HG03521 (cell line): ENCODE data around the gene HYLS1.
A peak's percentile ranks its signal among the peaks of the same experiment; 100 is the strongest.
"Not testable (repeated sequence)": the region's sequence is repeated elsewhere in the genome, so short reads cannot be mapped to it uniquely, and the experiment has no call there.

Source experiments
- ATAC-seq: cut with Tn5 transposase; IDR thresholded peaks from one replicate; pipeline ENCODE4 v1.9.1; 2021; ENCODE audit warnings: mild to moderate bottlenecking, moderate library complexity; ENCODE audit not compliant: unreplicated experiment

Gene HYLS1

DNA sequence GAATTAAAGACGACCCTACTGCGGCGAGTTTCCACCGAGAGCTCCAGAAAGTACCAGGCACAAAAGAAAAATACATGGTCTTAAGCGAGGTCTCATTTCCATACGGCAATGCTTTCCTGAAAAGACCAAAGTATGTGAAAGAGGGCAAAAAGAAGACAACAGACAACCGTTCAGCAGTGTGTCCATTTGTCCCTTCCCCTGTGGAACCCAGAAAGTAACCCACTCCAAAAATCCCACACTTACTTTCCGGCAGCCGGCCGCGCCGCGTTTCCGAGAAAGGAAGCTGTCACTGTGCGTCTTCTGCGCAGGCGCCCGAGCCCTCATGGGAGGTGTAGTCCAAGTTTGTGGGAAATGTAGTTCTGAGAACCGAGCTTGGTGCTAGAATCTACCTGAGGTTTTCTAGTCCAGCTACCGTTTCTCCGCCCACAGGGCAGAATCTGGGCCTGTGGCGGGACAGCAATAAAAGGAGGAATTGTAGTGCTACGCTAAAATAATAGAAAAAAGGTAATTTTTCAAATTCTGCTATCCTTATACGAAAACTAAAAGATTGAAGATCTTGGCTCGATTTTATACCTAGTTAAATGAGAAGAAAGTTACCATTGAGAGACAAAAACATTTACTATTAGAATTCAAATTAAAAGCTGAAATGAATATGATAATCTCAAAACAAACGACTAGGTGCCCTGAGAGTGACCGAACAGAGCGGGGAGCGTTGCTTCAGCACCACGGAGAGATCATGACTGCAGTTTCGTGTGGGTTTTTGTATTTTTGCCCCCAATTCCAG lies 15.7 kb downstream of the HYLS1 start, which contains the start of gene PUS3:
TSS of gene PUS3 (minus strand) at position 280 of the 784 bp plus-strand sequence. CDS start 6,922 bp downstream, outside the sequence.
- peak; percentile 88 for ATAC-seq

DNA sequence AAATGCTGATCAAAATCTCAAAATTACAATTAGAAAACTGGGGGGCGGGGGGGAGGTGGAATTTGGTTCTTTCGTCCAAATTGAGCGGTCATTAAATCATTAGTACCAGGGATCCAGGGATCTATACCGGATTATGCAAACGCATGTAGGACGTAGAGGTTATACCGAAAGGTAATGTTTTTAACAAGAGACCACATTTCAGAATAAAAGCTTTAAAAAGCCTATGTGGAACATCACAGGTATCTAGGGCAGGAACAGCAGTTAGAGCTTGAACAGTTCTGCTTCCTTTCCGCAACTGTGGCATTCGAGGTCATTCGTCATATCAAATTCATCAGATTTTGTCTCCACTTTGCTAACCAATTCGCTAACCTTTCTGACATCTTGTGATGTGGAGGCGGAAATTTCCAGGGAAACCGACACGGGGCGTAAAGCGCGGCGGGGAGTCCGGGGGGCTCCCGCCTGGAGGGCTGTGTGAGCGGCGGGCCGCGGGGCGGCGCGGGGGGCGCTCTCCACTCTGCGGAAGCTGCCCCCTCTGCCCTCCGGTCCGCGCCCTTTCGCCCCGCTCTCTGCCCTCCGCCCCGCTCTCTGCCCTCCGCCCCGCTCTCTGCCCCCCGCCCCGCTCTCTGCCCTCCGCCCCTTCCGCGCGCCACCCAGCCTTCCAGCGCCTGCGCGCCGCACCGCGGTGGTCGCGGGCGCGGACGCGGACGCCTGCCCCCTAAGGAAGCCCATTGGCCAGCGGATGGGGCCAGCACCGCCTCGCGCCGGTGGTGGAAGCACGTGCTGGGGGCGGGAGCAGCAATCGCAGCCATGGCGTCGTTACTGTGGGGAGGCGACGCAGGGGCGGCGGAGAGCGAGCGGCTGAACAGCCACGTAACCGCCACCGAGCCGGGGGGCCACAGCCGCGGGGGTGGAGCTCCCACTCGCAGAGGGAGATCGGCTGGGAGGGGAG lies 16.5 kb downstream of the HYLS1 start, which contains the start of gene DDX25:
TSS of gene DDX25 (plus strand) at position 798 of the 949 bp plus-strand sequence. CDS start at position 808, 10 bp downstream.
- ATAC-seq = no peak

DNA sequence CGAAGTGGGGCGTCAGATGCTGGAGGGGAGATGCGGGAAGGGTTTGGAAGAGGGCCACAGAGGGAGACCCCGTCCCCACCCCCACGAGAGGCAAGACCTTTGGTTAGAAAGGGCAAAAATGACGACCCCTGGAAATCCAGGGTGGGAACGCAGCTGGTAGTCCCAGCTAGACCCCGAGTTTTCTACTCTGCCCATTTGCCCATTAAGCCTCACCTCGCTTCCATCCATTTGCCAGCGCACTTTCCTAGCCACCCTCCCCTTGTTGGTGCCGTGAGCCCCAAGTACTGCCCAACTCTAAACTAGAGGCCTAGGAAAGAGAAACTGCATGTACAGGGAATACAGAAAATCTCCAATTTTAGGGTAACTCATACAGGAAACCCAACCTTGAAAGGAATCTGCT lies 17.2 kb downstream of the HYLS1 start:
- ATAC-seq = no peak

DNA sequence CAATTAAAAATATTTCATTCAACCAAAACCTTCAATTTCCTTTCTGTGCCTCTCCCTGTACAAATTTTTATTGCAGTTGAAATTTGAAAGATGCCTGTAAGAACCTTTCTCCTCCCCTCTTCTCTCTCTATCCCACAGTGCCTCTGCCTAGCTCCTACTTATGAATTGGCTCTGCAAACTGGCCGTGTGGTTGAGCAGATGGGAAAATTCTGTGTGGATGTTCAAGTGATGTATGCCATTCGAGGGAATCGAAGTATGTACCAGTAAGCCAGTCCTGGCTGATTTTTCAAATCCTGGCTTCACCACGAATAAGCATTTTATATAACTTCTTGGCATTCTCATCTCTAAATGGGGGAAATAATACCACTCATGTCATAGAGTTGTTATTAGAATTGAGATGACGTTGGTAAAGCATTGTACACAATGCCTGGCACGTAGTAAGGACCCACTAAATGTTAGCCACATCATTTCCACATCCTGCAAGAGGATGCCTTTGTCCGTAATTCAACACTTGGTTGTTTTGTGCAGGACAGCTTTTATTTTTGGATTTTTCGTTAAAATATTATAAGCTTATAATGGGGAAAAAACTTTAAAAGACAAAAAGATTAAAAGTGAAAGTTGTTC lies 22.9 kb downstream of the HYLS1 start:
- no peak for ATAC-seq

DNA sequence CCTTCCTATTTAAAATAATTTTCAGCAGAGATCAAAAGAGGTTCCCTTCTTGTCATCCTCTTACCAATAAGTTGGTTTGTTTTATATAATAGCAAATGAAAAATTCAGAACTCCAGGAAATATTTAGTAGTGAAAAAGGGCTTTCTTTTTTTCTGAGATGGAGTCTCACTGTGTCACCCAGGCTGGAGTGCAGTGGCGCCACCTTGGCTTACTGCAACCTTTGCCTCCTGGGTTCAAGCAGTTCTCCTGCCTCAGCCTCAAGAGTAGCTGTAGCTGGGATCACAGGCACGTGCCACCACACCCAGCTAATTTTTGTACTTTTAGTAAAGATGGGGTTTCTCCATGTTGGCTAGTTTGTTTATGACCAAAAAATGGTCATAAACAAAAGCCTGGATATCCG lies 27.1 kb downstream of the HYLS1 start:
- not testable (repeated sequence) for ATAC-seq

DNA sequence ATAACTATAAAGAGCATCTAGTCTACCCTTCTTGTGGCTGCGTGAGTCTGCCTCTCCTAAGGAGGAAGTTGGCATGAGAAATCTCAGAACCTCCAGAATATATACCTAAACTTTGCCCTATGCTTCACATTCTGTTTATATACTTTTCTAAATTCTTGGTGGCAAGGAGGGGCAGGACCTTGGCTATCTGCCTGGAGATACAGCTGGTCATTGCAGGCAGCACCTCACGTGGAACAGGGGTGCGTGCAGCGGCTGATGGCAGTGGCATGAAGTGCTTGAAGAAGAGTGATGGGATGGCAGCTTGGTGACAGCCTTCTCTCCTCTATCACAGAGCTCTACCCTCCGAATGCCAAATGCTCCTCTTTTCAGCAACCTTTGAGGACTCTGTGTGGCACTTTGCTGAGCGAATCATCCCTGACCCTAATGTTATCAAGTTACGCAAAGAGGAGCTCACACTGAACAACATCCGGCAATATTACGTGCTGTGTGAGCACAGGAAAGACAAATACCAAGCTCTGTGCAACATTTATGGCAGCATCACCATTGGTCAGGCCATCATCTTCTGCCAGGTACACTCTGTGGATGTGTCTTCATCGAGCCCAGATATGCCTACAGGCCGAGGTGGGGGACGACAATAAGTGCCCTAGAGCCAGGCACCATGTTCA lies 29.3 kb downstream of the HYLS1 start:
- no peak for ATAC-seq

DNA sequence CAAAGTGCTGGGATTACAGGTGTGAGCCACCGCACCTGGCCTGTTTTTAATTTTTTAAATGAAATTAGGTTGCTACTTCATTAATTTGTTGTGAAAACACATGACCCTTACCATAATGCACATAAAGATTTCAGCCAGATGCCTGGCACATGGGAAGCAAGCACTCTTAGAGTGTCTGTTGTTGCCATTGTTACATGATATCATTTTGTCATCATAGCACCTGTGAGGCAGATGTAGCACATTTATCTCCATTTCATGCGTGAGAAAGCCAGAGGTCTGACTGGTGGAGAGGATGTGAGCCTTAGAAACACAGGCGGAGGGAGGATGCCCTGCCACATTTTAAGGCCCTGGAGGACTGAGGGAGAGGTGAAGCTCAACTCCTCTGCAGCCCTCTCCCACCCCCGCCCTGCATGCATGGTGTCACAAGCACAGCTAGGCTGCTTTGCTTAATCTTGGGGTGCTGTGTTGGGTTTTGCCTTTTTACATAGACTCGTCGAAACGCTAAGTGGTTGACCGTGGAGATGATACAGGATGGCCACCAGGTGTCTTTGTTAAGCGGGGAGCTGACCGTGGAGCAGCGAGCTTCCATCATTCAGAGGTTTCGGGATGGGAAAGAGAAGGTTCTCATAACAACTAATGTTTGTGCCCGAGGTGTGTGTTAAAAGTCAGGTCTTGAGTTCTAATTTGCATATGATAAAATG lies 30.8 kb downstream of the HYLS1 start:
- no peak for ATAC-seq

DNA sequence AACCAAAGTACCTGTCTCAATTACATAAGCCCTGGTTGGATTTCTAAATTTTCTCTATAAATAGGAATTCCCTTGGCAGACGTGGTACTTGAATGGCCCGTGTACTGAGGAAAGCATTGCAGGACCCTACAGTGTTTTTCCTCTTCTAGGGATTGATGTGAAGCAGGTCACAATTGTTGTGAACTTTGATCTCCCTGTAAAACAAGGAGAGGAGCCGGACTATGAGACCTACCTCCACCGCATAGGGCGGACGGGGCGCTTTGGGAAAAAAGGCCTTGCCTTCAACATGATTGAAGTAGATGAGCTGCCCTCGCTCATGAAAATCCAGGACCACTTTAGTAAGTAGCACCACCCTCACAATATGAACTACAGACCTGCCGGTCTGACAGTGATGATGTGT lies 33.6 kb downstream of the HYLS1 start:
- no peak for ATAC-seq

DNA sequence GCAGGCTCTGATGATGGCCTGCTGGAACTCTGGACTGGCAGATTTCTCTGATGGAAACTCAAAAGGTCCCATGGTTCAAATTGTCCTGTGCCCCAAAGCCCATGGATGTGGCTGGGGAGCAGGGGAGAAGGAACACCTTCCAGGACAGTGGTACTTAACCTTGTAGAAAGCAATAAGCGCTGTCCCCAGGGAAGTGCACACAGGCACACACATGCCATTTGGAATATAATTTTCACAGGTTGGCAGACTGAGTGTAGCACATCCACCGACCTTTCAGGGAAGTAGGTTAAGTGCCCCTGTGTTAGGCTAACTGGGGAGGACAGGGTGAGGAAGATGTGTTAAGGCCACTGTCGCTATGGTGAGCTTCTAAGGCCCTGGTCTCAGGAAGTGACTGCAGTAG lies 34.7 kb downstream of the HYLS1 start:
- ATAC-seq = no peak

DNA sequence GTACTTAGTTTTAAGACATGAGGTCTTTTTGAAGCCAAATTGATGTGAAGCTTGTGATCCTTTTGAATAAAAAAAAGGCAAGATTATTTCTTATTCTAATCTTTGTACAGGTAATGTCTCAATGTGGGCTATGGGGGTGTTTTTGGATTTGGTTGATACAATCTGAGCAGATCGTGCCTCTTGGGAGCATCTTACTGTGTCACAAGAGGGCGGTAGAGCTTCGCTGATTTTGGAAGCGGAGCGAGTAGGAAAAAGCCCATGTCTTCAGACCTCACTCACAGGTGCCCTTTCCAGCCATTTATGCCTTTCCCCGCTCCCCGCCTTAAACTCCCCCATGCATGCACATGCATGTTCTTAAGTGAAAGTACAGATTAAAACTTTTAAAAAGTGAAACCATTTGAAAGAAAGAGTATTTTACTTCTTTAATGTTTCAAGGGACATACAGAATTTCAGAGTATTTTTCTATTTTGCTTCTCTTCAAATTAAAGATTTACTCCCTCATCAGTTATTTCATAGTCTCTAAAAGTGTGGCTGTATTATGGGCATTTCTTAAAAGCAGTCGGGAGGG lies 35.6 kb downstream of the HYLS1 start:
- ATAC-seq = no peak

DNA sequence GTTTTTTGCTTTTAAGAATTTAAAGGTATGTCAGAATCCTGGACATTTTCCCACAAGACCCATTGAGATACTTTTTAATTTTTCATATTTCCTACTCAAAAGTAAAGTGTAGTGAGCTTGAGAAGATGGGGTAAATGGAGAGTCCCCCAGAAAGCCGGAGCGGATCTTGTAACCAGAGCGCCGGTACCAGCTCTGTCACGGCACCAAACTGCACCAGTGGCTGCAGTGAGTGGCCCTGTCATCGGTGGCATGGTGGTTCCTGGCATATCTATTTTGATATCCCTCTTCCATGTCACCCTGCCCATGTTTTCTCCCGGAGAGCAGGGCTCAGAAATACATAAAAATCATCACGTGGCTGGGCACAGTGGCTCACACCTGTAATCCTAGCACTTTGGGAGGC lies 36.2 kb downstream of the HYLS1 start:
- ATAC-seq = no peak

DNA sequence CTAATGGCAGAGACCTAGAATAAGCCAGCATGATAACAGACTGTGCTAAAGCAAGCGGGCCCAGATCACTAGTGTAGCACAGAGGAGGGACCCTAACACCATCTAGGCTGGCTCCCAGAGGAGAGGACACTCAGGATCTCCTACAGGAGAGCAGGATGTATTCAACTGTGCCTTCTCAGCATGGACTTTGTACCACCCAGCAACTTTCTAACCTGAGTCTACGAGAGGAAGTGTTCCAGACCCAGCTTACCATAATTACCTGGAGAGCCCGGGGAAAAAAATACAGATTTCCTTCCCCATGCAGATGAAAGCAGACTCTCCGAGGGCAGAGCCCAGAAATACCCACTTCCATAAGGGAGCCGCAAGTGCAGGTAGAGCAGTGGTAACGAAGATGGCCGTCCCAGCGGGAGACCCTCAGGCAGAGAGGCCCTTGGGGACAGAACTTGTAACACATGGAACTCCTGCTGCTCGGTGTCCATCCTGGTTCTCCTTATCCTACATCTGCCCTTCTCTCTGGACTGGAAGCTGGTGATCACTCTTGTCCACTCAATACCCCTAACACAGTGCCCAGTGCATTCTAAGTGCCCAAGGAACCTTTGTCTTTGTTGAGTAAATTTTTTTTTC lies 37.0 kb downstream of the HYLS1 start:
- ATAC-seq = no peak

DNA sequence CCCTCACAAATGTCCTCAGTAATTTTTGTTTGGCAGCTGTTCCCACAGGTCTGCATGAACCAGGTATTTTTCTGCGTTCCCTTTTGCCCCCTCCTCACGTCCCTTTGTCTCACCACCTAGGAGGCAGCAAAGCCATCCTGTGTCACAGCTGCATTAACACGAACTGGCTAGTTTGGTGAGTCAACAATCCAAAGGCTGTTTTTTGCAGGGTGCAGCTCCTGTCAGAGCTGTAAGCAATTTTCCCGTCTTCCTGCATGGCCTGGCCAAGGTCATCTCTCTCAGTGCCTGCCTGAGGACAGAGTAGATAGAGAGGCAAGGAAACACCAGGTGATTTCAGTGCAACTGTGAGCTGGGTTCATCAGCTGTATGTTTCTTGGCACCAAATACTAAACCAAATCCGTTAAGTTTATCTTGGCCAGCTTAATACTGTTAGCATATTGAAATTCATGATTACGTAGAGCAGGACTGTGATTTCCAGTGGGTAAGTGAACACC lies 37.8 kb downstream of the HYLS1 start:
- ATAC-seq = no peak

DNA sequence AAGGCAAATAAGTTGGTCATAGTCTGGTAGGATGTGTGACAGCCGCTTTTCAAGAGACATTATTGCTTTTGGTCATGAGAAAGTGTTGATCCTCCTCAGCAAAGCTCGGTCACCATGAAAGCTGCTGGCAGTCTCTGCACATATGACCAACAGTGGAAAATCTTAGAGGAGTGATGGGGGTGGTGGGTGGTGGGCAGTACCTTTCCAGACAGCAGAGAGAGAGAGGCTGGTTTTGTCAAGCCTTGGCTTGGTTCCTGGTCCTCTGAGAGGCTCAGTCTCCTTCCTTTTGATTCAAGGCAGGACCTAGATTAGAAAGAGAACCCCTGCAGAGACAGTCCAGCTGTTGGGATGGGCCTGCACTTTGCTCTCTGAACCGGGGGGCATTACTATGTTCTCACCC lies 38.3 kb downstream of the HYLS1 start:
- no peak for ATAC-seq

DNA sequence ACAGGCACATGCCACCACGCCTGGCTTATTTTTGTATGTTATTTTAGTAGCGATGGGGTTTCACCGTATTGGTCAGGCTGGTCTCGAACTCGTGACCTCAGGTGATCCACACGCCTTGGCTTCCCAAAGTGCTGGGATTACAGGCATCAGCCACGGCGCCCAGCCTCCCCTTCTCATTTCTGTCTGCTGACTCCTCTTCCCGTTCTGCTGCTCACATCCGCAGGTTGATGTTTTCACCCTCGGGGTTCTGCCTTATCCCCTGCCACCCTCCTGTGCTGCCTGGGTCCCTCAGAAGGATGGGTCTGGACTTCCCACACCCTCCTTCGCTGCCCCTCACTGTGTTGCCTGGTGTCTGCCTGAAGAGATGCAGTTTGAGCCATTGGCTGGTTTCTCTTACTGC lies 39.2 kb downstream of the HYLS1 start:
- no peak for ATAC-seq

DNA sequence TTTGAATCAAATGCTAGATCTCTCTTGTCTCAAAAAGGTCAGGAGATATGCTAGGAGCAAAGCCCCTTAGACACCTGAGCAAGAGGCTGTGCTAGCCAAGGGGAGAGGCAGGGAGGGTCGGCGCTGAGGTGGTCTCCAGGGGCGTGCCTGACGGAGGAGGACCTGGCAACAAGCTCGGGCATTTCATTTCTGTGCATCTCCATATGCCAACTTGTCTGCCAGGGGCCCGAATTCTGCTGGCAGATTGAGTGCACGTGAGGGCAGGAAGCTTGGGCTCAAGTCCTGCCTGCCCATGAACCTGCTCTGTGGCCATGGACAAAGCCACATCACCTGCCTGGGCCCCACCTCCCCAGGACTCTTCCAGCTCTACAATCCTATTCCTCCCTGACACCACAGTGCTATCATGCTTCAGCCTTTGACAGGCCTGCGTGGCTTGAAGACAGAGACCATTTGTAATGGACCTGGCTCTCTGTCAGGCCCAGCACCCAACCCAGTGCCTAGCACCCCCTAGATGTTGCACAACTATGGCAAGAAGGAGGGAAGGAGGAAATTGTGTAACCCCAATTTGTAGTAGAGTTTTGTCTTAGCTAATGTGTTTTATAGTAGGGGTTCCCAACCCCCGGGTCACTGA lies 42.1 kb downstream of the HYLS1 start:
- ATAC-seq = no peak

DNA sequence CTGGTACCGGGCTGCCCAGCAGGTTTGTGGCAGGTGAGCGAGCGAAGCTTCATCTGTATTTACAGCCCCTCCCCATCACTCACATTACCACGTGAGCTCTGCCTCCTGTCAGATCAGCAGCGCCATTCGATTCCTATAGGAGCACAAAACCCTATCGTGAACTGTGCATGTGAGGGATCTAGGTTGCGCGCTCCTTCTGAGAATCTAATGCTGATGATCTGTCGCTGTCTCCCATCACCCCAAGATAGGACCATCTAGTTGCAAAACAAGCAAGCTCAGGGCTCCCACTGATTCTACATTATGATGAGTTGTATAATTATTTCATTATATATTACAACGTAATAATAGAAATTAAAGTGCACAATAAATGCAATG lies 42.6 kb downstream of the HYLS1 start:
- no peak for ATAC-seq

DNA sequence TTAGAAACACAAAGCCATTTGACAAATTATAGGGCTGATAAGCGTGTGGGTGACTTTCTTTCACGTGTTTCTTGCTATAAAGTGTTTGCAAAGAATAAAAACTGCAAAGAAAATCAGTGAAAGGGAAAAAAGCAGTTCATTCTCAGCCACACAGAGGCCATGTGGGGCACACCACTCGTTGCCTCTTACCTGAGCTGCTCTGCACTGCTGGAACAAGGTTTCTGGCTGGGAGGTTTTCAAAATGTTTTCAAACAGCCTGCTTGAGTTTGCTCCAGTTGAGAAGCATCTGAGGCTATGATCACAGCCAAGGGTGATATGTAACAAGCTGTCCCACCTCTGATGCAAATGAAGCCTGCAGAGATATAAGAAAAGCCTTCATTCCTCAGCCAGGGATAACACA lies 43.6 kb downstream of the HYLS1 start:
- no peak for ATAC-seq

DNA sequence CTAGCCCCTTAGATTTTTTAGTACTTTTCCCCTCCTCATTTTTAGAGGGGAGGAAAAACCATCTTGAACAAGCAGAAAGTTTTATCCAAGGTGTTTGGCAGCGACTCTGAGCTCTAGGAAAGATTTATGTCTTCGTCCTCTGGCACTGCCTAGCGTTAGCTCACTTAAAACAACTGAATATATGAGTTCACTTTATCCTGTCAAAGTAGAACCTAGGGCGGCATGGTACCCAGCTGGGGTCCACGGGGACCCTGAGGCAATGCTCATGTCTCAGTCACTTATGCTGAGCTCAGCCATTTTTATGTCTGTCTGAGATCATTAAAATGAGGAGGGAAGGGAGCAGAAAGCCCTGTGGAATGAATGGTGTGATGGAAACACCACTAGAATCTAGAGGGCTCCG lies 44.2 kb downstream of the HYLS1 start:
- ATAC-seq = no peak
